GM12878 (cell line): ENCODE results near the gene EPHB1. TPM values are rescaled to one million over a fixed set of nuclear protein-coding genes. Genes with fewer than 3 reads are reported as not detected.

Source experiments
- ATAC-seq: fragments of 200-7000 bp; cut with Tn5 transposase; 3 replicates; pipeline ENCODE4 v1.9.1; 2020; ENCODE audit warnings: mild to moderate bottlenecking, moderate library complexity
- BruUV-seq: library from RNA; stranded (reverse); fragments of 400-500 nt; replicated peaks from 2 replicates; lab custom pipeline; 2021; lab: Mats Ljungman, UMichigan
- CTCF ChIA-PET: fragments of 300-600 bp; sonication (Branson Sonifier 250); formaldehyde crosslinking; extraction: SDS; loops from one replicate; lab custom pipeline; 2021; ENCODE audit warnings: inconsistent platforms; lab: Yijun Ruan, JAX
- POLR2A ChIA-PET: fragments of 350-600 bp; formaldehyde crosslinking; extraction: SDS; loops from one replicate; lab custom pipeline; 2021; ENCODE audit warnings: inconsistent platforms; lab: Charles Lee
- RAD21 ChIA-PET: fragments of 300-600 bp; sonication (Branson Sonifier 250); formaldehyde crosslinking; loops from one replicate; lab custom pipeline; 2023; ENCODE audit warnings: antibody characterized with exemption; ENCODE audit not compliant: unreplicated experiment; lab: Charles Lee
- SMC1A ChIA-PET: fragments of 300-600 bp; sonication (Branson Sonifier 250); formaldehyde crosslinking; loops from one replicate; lab custom pipeline; 2023; ENCODE audit not compliant: unreplicated experiment, uncharacterized antibody; lab: Charles Lee
- DNase-seq: peaks from one replicate; pipeline ENCODE4 v3.0.0-alpha.2; 2011; ENCODE audit warnings: low read depth, low spot score
- FAIRE-seq: peaks from 3 replicates; lab custom pipeline; 2011; peaks lifted over from hg19 to GRCh38; lab: Jason Lieb, UNC
- H2AFZ ChIP-seq: 2 replicates; pipeline ENCODE4 v1.6.0; 2011; ENCODE audit warnings: low read depth, low read length, control low read depth; ENCODE audit not compliant: control insufficient read depth
- H3K27ac ChIP-seq: 2 replicates; pipeline ENCODE4 v1.5.1; 2011; ENCODE audit warnings: control low read depth; ENCODE audit not compliant: control insufficient read depth, insufficient read depth
- H3K27me3 ChIP-seq, 2 experiments: replicated peaks in 1 of 2; 2 replicates each; pipeline versions ENCODE4 v1.6.0 to v1.6.1; 2011; ENCODE audit warnings: low read length in 1 of 2; ENCODE audit not compliant: control insufficient read depth in 2 of 2, insufficient read depth in 2 of 2
- H3K36me3 ChIP-seq, 2 experiments: 2 replicates each; pipeline ENCODE4 v1.5.1; 2011; ENCODE audit warnings: low read length in 1 of 2; ENCODE audit not compliant: control insufficient read depth in 2 of 2, insufficient read depth in 2 of 2
- H3K4me1 ChIP-seq: 2 replicates; pipeline ENCODE4 v1.6.1; 2011; ENCODE audit warnings: mild to moderate bottlenecking, low read length, moderate library complexity, mixed read lengths; ENCODE audit not compliant: control insufficient read depth, insufficient read depth
- H3K4me2 ChIP-seq: 2 replicates; pipeline ENCODE4 v1.6.0; 2011; ENCODE audit warnings: control low read depth; ENCODE audit not compliant: control insufficient read depth, insufficient read depth
- H3K4me3 ChIP-seq: fragments of 200-600 bp; sonication (generic); 2 replicates; pipeline ENCODE4 v1.5.1; 2016
- H3K79me2 ChIP-seq: 2 replicates; pipeline ENCODE4 v1.6.0; 2011; ENCODE audit warnings: low read length; ENCODE audit not compliant: control insufficient read depth, insufficient read depth
- H3K9ac ChIP-seq: 2 replicates; pipeline ENCODE4 v1.8.0; 2011; ENCODE audit warnings: low read length, control low read depth, mixed read lengths; ENCODE audit not compliant: control insufficient read depth, insufficient read depth
- H3K9me3 ChIP-seq: replicated peaks from 3 replicates; pipeline ENCODE4 v1.5.1; 2011; ENCODE audit warnings: mild to moderate bottlenecking, low read length; ENCODE audit not compliant: control insufficient read depth, insufficient read depth
- H4K20me1 ChIP-seq: 2 replicates; pipeline ENCODE4 v1.6.0; 2011; ENCODE audit not compliant: control insufficient read depth, insufficient read depth
- CBFB ChIP-seq: IDR thresholded peaks from 2 replicates; pipeline ENCODE4 v1.6.1; 2016; ENCODE audit warnings: antibody characterized with exemption, low read depth
- CEBPZ ChIP-seq: fragments of 150-350 bp; IDR thresholded peaks from 2 replicates; pipeline ENCODE4 v1.6.1; 2016; ENCODE audit warnings: low read depth, low read length
- CHD4 ChIP-seq: fragments of 200-600 bp; sonication (generic); IDR thresholded peaks from 2 replicates; pipeline ENCODE4 v1.6.1; 2016; ENCODE audit warnings: mild to moderate bottlenecking
- IRF5 ChIP-seq: fragments of 450-650 bp; IDR thresholded peaks from 2 replicates; pipeline ENCODE4 v1.6.1; 2017; ENCODE audit warnings: borderline replicate concordance
- MTA3 ChIP-seq: IDR thresholded peaks from 2 replicates; pipeline ENCODE4 v1.6.1; 2012; ENCODE audit warnings: low read length, inconsistent platforms, borderline replicate concordance
- PAX5 ChIP-seq: IDR thresholded peaks from 2 replicates; pipeline ENCODE4 v1.6.1; 2011; ENCODE audit warnings: low read depth, low read length, borderline replicate concordance
- POLR2AphosphoS5 ChIP-seq: IDR thresholded peaks from 2 replicates; pipeline ENCODE4 v1.6.1; 2011; ENCODE audit warnings: mild to moderate bottlenecking, low read length, inconsistent platforms
- TCF7 ChIP-seq: IDR thresholded peaks from 2 replicates; pipeline ENCODE4 v1.6.1; 2014; ENCODE audit warnings: antibody characterized with exemption, borderline replicate concordance
- ZBTB33 ChIP-seq: fragments of 450-650 bp; IDR thresholded peaks from 2 replicates; pipeline ENCODE4 v1.6.1; 2017; ENCODE audit warnings: mild to moderate bottlenecking
- ZBTB40 ChIP-seq: fragments of 450-650 bp; IDR thresholded peaks from 2 replicates; pipeline ENCODE4 v1.6.1; 2016; ENCODE audit warnings: mild to moderate bottlenecking, moderate library complexity, borderline replicate concordance
- ZNF207 ChIP-seq: fragments of 450-650 bp; IDR thresholded peaks from 2 replicates; pipeline ENCODE4 v1.6.1; 2014; ENCODE audit warnings: antibody characterized with exemption, mild to moderate bottlenecking, borderline replicate concordance
- whole genome bisulfite sequencing: methylation state at CpG from one replicate; pipeline ENCODE4 v1.1.6; 2016; ENCODE audit warnings: low lambda C conversion rate; ENCODE audit not compliant: insufficient replicate concordance, insufficient coverage; ENCODE audit errors: missing lambda C conversion rate; 5-methylcytosine and 5-hydroxymethylcytosine counted together
- in situ Hi-C: fragments of 300-500 bp; cut with MboI; formaldehyde crosslinking; loops from 9 replicates; pipeline ENCODE4 v1.14.3; 2018; ENCODE audit warnings: mixed read lengths
- intact Hi-C: fragments of 100-400 bp; cut with micrococcal nuclease; formaldehyde crosslinking; loops from one replicate; pipeline ENCODE4 v1.14.2; 2022; ENCODE audit not compliant: unreplicated experiment
- polyA plus RNA-seq, 11 experiments: library from polyadenylated mRNA; depleted of rRNA in 4 of 11; unstranded in 6 of 11; stranded (reverse) in 5 of 11; fragments of >200 nt; fragmentation: Nextera tagmentation in 4 of 11; fragmentation: Illumina TruSeq in 1 of 11; extraction: Ambion mirVana in 4 of 11; extraction: Trizol in 1 of 11; gene quantifications; 1 replicate in 1 of 11; 2 replicates in 10 of 11; pipeline versions ENCODE4 v1.2.1 to v1.2.3, GENCODE V29; 2011 to 2016; ENCODE audit warnings: inconsistent platforms in 2 of 11, missing spikeins in 2 of 11, low read depth in 1 of 11
- total RNA-seq, 4 experiments: library from RNA; depleted of rRNA in 3 of 4; stranded (reverse); fragments of >200 nt in 3 of 4; fragmentation: Illumina TruSeq in 1 of 4; extraction: Trizol in 1 of 4; gene quantifications; 2 replicates each; pipeline versions ENCODE4 v1.2.1 to v1.2.3, GENCODE V29; 2013 to 2021

Gene EPHB1
- total and polyA plus RNA-seq, 10 of the 15 experiments (the other 5 are each of a cell fraction or from before 2014, with no cell fraction given) = 0.33 to 23.8 (median 1.2) TPM

GRCh38 chr3:134872440-134873388 is 77.7 kb downstream of the EPHB1 start:
- Histone ChIP-seq H3K9me3 (no peaks in the 10 kb centered on the region; the same call in 2 of the 3 replicates), H3K4me3 (no peak overlapping the region), H2AFZ (no peak overlapping the region), H3K79me2 (peaks cover 7% of the 10 kb centered on the region), H3K4me2 (no peak overlapping the region), H4K20me1 (no peaks in the 10 kb centered on the region), H3K9ac (no peak overlapping the region), H3K4me1 (peaks cover 18% of the 10 kb centered on the region), H3K27me3 (no peaks in the 10 kb centered on the region), H3K36me3 (peaks cover 0 to under 1% of the 10 kb centered on the region in 2 experiments; a peak in 2 of 4 replicates), H3K27ac (no peak overlapping the region)
- SMC1A ChIA-PET = interaction anchor here (1.4 kb wide), 1 partner anchor 10 kb away, joined by 3 read pairs; no protein-coding TSS in a partner anchor
- intact Hi-C loops (no loop called here), in situ Hi-C loops (no loop called here)
- POLR2A ChIA-PET = interaction anchor here (1.0 kb wide), 1 partner anchor 10 kb away, joined by 6 read pairs; no protein-coding TSS in a partner anchor
- DNase-seq = no peak
- RAD21 ChIA-PET = no interaction called here
- 49% methylated on average over 8 of the region's 8 CpGs for WGBS
- CTCF ChIA-PET = interaction anchor here (0.8 to 2.1 kb wide), 3 partner anchors 9 to 18 kb away, joined by 3 to 6 read pairs (median 3); no protein-coding TSS in a partner anchor
- no TSS peak for BruUV-seq
- ATAC-seq = no peak
- no peak for FAIRE-seq
- TF ChIP-seq CBFB = no peak
- no peak for TF ChIP-seq CHD4
- no peak for TF ChIP-seq PAX5
- TF ChIP-seq ZNF207 = no peak
- TF ChIP-seq POLR2AphosphoS5 = no peak
- no peak for TF ChIP-seq ZBTB40
- no peak for TF ChIP-seq IRF5
- TF ChIP-seq MTA3 = no peak
- TF ChIP-seq CEBPZ = no peak
- no peak for TF ChIP-seq TCF7
- TF ChIP-seq ZBTB33 = no peak
